Stimulated activated CD8-positive, alpha-beta memory T cell treated with anti-CD3 and anti-CD28 coated beads, Interleukin-4, amount 100 ng/mL, for 24 hours (primary cell): Measurements from ENCODE around the gene SNRNP200.

Experiments
- DNase-seq: peaks from one replicate; pipeline ENCODE4 v3.0.0-alpha.2; 2020; ENCODE audit warnings: low read depth

SNRNP200 gene

DNA sequence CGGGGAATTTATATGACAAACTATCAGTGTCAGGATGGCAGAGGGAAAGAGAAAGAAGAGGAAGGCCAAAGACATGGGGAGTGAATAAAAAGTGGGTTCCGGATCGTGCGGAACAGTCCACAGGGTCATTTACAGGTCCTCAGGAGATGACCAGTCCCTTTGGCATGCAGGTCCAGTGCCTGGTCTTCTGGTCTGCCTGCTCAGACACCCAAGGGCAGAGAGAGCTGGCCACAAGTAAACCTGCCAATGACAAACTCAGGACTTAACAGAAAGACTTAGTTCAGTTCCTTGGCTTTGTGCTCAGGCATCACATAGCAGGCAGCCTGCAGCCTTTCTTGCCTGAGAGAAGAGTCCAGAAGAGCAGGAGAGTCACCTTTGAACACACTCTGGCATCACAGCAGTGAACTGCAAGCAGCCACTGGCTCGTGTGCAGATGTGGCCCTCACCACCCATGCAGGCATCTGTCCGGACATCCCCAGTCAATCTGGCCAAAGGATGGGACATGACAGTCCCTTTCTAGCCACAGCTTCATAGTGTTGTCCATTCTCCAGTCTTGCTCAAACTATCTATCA is 53.5 kb downstream of the SNRNP200 start:
- DNase-seq: no peak

DNA sequence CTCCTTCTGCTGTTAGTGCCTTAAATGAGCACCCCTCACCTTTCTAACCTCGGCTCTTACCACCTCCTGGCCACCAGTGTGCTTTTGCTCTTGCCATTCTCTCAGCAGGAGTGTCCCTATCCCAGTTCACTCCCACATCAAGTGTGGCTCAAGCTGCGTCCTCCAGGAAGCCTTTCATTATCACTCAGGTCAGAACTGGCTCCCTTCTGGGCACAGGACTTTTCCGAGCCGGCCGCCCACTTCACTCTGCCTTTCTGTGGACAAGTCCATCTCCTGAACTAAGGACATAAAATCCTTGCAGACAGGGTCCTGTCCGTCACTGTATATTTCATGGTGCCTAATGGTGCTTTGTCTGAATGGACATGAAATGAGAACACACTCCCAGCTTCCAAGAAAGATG is 55.2 kb downstream of the SNRNP200 start:
- DNase-seq: no peak

DNA sequence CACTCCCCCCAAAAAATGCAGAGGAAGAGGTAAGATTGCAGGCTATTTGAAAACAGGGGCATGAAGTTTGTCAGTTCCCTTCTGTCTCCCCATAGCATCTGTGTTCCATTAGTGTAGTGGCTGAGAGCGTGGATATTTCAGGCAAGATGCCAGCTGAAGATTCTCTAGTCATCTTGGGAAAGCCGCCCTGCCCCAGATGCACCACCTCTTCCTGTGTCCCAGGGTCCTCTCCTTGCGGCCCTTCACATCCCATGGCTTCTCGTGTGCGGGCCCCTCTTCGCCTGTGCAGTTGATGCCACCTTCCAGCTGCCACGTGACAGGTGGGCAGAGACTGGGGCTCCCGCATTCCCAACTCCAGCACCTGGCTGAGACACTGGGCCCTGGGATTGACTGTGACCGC is 55.7 kb downstream of the SNRNP200 start:
- no peak for DNase-seq

DNA sequence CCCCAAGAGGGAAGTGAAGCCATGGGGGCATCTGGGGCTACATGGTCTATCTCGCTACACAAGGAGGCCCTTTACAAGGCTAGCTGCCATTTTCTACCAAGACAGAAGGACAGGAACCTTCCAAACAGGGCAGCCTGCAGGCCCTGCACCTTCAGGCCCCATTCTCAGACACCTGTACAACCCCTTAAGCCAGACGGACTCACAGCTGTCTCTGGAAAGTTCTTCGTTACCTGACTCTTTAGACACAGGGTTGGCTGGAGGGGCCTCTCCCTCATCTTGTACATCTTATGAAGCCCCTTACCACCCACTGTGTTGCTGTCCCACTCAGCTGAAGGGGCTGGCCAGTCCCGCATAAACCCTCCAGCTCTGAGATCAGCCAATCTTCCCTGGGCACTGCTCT is 56.7 kb downstream of the SNRNP200 start:
- DNase-seq: no peak

DNA sequence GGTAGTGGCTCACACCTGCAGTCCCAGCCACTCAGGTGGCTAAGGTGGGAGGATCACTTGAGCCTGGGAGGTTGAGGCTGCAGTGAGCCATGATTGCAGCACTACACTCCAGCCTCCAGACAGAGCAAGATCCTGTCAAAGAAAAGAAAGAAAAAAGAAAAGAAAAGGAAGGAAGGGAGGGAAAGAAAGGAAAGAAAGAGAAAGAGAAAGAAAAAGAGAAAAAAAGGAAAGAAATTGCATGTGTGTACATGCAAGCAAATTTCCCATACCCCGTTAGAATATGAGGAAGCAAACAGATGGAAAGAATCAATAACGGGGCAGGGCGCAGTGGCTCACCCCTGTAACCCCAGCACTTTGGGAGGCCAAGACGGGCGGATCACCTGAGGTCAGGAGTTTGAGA is 57.5 kb downstream of the SNRNP200 start:
- no peak for DNase-seq

DNA sequence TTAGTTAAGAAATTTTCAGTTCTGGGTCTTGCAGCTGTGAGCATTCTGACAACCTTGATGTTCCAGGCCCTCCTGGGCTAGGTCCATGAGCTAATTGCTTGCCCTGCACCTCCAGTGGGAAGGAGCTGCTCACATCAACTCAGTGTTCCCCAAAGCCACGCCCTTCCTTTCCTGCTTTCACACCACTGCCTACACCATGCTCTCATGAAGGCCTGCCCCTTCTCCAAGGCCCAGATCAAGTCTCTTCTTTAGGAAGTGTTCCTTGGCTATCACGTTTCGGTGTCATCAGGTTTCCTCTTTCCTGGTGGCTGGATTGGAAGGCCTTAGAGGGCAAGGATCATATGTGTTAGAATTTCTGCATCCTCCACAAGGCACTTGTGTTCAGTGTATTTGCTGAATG is 58.3 kb downstream of the SNRNP200 start:
- no peak for DNase-seq

DNA sequence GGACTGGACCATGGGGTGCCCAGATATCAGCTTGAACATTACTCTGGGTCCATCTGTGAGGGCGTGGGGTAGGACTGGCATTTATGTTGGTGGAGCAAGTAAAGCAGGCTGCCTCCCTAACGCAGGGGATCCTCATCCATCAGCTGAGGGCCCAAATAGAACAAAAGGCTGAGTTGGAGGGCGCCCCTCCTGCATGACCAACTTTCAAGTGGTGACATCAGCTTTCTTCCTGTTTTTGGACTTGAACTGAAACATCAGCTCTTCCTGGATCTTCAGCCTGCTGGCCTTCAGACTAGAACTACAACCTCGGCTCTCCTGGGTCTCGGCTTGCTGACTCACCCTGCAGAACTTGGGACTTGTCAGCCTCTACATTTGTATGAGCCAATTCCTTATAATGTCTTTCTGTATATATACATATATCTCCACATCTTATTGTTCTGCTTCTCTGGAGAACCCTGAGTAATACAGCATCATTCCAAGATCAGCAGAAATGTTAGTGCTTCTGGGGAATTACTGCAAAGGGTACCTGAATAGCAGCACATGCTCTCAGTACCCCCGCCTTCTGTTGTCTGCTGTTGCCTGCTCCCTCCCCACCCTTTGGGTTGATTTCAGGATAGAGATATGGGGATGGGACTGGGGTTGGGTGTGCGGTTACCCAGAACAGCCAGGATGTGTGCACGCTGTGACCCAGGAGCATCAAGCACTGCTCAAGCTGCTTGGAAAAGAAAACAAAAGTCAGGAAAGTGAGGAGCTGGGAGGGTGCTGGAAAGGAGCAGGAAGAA is 59.5 kb downstream of the SNRNP200 start:
- DNase-seq: no peak

DNA sequence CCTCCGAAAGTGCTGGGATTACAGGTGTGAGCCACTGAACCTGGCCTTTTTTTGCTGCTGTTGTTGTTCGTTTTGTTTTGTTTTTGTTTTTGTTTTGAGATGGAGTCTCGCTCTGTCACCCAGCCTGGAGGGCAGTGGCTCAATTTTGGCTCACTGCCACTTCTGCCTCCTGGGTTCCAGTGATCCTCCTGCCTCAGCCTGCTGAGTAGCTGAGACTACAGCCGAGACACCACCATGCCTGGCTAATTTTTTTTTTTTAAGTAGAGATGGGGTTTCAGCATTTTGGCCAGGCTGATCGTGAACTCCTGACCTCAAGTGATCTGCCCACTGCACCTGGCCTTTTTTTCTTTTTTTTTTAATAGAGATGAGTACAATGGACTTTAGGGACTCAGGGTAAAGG is 61.5 kb downstream of the SNRNP200 start:
- no peak for DNase-seq

DNA sequence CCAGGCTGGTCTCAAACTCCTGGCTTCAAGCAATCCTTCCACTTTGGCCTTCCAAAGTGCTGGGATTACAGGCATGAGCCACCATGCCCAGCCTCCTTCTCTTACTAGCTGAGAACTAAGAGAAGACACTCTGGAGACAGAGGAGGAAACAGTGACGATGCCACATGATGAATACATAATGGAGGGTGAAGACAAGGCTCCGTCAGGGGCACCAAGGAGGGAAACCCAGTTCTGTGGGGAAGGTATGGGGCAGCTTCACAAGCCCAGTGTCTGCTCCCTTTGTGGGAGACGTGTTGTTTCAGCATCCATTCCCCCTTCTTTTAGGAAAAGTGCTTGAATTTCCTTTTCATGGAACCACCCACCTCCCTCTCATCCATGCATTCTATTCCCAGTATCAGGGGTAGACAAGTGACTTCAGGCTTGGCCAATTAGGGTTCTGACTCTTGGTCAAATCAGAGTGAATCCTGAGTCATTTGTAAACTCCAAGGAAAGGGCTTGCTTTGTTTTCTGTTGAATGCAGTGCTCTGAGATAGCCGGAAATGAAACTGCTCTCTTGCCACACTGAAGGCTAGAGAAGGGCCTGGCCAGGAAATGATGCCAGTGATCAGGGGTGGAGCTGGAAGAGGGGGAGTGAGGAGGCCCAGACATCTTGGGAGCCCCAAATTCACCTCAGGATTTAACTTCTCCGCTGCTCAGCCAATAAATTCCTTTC is 63.3 kb downstream of the SNRNP200 start:
- DNase-seq: no peak

DNA sequence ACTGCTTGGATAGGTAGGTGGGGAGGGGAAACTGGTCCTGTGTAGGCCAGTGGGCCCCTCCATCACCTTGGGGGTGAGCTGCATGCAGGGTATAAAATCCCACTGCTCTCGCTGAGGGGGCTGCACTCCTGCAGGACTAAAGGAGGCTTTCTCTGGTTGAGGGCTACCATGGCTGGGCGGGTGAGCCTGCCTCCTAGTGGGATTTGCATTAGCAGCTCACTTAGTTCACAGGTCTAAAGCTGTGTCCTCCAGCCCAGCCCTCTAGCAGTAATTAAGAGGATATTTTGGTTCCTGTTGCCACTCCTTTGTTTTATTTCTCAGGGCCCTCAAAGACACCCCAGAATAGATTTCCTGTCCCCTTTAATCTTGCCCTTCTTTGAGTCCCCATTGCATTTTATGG is 64.1 kb downstream of the SNRNP200 start:
- no peak for DNase-seq

DNA sequence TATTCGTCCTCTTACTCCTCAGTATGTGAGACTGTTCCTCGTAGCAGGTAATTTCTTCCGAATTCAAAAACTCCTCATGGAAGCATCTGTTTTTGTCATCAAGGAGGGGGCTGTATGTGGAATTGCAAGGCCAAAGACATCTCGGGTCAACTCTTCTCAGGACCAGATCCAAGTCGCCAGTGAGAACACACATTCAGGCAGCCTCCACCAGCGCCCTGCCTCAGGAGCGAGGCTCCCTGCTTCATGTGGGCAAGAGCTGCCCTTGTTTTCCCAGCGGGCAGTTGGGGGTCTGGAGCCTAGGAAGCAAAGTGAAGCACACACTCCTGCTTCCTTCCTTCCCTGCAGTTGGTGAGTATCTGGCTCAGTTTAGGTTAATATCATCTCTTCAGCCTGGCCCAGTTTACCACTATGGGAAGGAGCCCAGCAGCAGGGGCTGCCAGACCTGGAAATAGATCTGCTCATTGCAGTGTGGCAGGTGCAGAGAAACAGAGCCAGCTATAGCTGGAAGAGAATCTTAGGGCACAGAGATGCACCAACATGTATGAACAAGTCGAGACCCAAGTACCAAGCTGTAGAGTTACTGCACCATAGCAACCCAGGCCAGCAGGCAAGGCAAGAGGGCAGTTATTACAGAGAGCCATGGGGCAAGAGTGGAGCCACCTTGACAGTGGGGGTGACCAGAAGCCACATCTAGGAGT is 64.9 kb downstream of the SNRNP200 start:
- no peak for DNase-seq

DNA sequence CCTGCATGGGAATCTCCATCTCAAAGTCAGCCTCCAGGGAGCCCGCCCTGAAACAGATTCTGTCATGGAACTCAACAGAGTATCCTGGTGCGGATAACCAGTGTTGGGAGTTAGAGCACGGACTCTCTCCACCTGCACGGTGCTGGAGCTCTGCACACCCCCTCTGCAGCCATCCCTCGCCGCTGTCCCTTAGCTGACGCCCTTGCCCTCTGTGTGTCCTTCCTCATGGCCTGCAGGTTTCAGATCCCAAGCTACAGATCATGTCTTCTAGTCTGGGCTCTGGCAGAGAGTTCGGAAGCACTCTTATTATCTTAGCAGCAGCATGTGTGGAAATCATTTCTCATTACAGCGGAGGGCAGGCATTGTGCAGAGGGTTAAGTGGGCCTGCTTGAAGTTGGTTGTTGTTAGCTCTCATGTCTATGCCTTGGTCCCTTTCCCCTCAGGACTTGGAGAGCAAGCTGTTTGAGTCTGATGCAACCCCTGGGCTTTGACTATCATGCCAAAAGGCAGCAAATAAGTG is 65.5 kb downstream of the SNRNP200 start:
- no peak for DNase-seq

DNA sequence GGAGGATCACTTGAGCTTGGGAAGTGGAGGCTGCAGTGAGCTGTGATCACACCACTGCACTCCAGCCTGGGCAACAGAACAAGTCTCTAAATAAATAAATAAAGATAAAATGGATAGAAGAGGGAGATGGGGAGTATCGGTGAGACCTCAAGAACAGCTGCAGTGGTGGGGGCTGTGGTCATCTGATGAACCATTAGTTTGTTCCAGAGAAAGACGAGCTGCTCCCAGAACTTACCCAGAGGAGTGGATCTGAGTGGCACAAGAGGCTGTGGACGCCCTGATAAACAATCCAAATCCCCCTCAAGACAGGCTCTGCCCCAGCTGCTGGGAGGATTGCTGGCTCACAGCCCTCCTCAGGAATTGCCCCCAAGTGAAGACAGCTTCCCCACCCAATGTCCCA is 66.3 kb downstream of the SNRNP200 start:
- no peak for DNase-seq

DNA sequence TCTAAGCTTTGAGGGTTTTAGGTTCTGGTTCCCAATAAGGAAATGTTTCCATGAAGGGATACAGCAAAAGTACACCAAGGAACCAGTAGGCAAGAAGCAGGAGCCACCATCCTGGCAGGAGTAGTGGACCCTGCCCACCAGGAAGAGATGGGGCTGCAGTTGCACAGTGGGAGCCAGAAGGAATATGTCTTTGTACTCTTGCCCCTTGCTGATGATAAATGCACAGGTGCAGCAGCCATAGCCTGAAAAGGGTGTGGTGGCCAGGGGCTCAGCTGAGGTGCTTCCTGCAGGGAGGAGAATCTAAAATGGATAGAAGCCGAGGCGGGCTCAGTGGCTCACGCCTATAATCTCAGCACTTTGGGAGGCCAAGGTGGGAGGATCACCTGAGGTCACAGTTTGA is 67.1 kb downstream of the SNRNP200 start:
- no peak for DNase-seq

DNA sequence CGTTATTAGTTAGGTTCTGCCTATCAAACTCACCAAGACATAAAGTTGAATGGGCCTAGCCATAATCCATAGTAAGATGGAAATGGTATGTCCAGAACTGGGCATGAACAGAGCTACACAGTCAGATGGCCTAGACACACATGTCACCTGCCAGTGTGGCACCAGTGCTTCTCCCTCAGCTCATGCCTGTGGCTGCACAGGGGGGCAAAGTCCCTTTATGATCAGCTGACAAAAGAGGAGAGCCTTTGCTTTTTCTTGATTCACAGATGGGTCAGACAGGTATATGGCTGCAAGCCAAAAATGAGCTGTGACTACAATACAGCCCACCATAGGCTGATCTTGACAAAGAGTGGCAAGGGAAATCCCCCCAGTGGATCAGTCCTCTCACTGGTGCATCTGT is 68.5 kb downstream of the SNRNP200 start:
- DNase-seq: no peak

DNA sequence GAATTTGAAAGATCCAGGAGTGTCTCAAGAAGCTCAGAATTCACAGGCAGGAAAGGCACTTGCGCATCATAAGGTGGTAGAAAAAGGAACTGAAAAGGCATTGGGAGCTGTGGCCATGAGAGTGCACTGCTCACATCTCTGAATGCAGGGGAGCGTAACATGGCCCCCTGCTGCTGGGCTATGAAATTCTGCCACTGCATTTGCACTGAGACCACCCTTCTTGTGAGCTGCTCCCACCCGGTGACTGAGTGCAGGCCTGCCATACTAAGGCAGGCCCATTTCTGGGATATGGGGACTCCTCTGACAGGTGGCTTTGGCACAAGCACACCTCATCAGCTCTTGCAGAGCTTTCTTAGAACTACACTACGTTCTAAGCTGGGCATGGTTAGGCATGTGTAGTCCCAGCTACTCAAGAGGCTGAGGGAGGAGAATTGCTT is 71.4 kb downstream of the SNRNP200 start:
- no peak for DNase-seq

DNA sequence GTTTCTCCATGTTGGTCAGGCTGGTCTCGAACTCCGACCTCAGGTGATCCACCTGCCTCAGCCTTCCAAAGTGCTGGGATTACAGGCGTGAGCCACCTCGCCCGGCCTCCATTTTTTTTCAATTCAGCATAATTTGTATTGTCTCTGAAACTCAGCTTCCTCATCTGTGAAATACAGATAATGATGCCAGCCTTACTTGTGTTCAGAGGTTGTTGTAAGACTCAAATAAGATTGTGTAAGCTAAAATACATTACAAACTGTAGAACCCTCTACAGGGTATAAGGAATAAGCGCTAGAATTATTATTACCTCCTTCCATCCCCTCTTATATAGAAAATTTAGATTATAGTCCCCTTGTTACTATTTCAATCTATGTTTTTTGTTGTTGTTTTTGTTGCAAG is 71.9 kb downstream of the SNRNP200 start:
- DNase-seq: no peak

DNA sequence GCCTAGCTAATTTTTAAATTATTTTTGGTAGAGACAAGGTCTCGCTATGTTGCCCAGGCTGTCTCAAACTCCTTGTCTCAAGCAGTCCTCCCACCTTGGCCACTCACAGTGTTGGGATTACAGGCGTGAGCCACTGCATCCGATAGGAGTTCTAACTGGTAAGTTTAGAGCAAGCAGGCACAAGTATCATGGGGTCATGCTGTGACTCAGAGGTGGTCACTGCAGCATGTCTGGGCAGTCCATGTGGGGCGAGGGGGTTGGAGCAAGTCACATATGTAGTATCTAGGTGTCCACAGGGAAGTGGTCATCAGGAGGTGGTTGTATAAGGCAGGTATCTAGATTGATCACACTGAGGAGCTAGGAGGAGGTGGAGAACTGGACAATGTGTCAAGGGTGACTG is 74.0 kb downstream of the SNRNP200 start:
- DNase-seq: no peak

DNA sequence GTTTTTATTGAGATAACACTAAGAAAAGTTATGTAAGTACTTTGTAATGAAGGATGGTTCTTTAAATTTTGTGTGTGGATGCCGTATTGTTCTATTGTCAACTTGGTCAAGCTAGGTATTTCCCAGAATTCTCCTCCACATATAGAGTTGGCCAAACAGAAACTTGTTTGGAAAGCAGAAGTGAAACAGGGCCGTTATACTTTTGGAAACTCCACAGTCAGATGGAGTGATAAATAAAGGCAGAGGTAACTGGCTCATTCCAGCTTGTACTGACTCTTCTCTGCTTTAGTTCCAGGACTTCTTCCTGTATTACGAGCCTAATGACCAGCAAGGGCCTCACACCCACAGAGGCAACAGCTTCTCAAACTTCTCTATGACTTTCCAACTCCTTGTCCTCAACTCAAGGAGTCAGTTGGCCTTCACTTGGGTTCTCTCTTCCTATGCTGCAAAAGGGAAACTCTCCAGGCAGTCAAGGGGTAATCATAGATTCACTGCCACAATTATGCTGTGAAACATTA is 80.3 kb downstream of the SNRNP200 start:
- DNase-seq: no peak
